ENCODE measurements around the gene CPSF3. TPM values are rescaled to one million over a fixed set of nuclear protein-coding genes. Genes with fewer than 3 reads are reported as not detected.

The CPSF3 gene
- total and polyA plus RNA-seq, 9 of the 15 experiments (the other 6 are each of a cell fraction or from before 2014, with no cell fraction given): 54.2 to 151 (median 94.5) TPM

- TF ChIP-seq TRIM24 (IDR thresholded peaks at IDR 0.05): no peak
- TF ChIP-seq ZNF398 (CRISPR knock-in tag; IDR thresholded peaks at IDR 0.05): no peak
- no peak for TF ChIP-seq TSC22D4 (tag; IDR thresholded peaks at IDR 0.05)
- TF ChIP-seq CHD1 (IDR thresholded peaks at IDR 0.05; ENCODE audit: low read length): peak; percentile 71
- TF ChIP-seq JUN (IDR thresholded peaks at IDR 0.05; ENCODE audit: borderline replicate concordance, low read depth, low read length): no peak
- 0 out of 2 replicates have a peak, but pooled peaks have one; percentile 11 for TF ChIP-seq JUN (CRISPR knock-in tag; IDR thresholded peaks at IDR 0.05; ENCODE audit: borderline replicate concordance)
- TF ChIP-seq ZC3H4 (CRISPR knock-in tag; IDR thresholded peaks at IDR 0.05; ENCODE audit: borderline replicate concordance): no peak; the same call in 1 of the 2 replicates
- no peak for TF ChIP-seq DACH1 (IDR thresholded peaks at IDR 0.05; ENCODE audit: partially characterized antibody)
- TF ChIP-seq MEF2D (tag; conservative IDR thresholded peaks at IDR 0.05; ENCODE audit: low read depth): no peak
- TF ChIP-seq CGGBP1 (CRISPR knock-in tag; IDR thresholded peaks at IDR 0.05): no peak
- no peak for TF ChIP-seq ZNF586 (CRISPR knock-in tag; conservative IDR thresholded peaks at IDR 0.05)
- TF ChIP-seq ASH1L (IDR thresholded peaks at IDR 0.05; ENCODE audit: borderline replicate concordance, low read depth, partially characterized antibody): no peak
- no peak for TF ChIP-seq ELF4 (CRISPR knock-in tag; IDR thresholded peaks at IDR 0.05)
- no peak for TF ChIP-seq PTRF (tag; IDR thresholded peaks at IDR 0.05)
- TF ChIP-seq C11orf30 (IDR thresholded peaks at IDR 0.05; ENCODE audit: low read depth): no peak
- no peak for TF ChIP-seq FOXM1 (IDR thresholded peaks at IDR 0.05; ENCODE audit: low read depth)
- TF ChIP-seq FOXM1 (CRISPR knock-in tag; IDR thresholded peaks at IDR 0.05; ENCODE audit: low read depth): no peak
- TF ChIP-seq ZNF316 (IDR thresholded peaks at IDR 0.05): peak; percentile 36; the same call in 1 of the 2 replicates
- 0 out of 2 replicates have a peak, but pooled peaks have one; percentile 12 for TF ChIP-seq ZNF431 (CRISPR knock-in tag; IDR thresholded peaks at IDR 0.05)
- TF ChIP-seq OTX1 (CRISPR knock-in tag; IDR thresholded peaks at IDR 0.05): no peak
Observed at GRCh38 chr2:9423922-9424272, 443 bp downstream of the CPSF3 start (continued).
